GM12872 (cell line): ENCODE data around the gene SLC1A7.

Source experiments
- TF ChIP-seq, protein P1 (sequence below): IDR thresholded peaks from 3 replicates; pipeline ENCODE4 v1.5.1; 2011; ENCODE audit warnings: low read depth, mild to moderate bottlenecking, low read length, moderate library complexity; ENCODE audit not compliant: insufficient read depth

SLC1A7 gene

DNA sequence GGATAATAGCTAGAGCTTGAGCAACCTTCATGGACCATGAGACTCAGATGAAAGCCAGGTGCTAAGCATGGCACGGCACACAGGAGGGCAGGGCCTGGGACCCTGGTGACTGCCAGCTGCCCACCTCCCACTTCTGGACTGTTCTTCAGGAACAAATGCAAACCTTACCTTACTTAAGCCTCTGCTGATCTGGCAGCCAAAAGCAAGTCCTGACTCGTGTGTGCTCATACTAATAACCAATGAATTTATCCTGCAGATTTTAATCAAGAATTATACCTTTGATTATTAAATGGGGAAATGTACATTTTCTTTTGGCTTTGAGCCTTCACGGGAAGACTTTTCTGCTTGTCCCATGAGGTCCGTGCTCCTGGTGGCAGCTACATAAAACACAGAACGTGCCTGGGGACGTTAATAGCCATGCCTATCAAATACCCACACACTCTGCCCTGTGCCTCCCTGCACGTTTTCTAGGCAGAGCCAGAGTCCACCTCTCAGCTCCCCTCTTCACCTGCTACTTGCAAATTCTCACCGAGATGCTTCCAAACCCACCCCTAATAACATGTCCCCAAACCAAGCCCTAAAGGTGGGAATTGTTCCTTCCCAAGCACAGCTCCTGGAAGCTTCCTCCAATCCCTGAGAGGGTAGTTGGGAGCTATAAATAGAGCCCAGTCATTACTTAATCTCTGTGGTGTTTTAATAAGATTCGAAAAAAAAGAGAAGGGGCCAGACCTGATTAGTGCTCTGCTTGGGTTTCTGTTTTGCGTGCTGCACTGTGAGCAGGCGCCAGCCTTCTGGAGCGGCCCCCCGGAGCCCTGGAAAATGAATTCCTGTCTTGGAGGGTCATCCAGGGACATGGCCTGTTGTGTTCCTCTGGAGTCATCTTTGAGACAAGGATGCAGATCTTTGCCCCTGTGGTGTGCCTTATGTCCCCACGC is 33.5 kb downstream of the SLC1A7 start:
- TF ChIP-seq, protein P1, sequence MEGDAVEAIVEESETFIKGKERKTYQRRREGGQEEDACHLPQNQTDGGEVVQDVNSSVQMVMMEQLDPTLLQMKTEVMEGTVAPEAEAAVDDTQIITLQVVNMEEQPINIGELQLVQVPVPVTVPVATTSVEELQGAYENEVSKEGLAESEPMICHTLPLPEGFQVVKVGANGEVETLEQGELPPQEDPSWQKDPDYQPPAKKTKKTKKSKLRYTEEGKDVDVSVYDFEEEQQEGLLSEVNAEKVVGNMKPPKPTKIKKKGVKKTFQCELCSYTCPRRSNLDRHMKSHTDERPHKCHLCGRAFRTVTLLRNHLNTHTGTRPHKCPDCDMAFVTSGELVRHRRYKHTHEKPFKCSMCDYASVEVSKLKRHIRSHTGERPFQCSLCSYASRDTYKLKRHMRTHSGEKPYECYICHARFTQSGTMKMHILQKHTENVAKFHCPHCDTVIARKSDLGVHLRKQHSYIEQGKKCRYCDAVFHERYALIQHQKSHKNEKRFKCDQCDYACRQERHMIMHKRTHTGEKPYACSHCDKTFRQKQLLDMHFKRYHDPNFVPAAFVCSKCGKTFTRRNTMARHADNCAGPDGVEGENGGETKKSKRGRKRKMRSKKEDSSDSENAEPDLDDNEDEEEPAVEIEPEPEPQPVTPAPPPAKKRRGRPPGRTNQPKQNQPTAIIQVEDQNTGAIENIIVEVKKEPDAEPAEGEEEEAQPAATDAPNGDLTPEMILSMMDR: no peak

GRCh38 chr1:53107570-53108322 is 34.7 kb downstream of the SLC1A7 start:
- TF ChIP-seq, protein P1: no peak

GRCh38 chr1:53107090-53107489 is 35.3 kb downstream of the SLC1A7 start:
- TF ChIP-seq, protein P1: no peak

- TF ChIP-seq, protein P1: no peak
Observed at GRCh38 chr1:53104289-53104913, 38.0 kb downstream of the SLC1A7 start.

GRCh38 chr1:53094533-53094919 is 47.9 kb downstream of the SLC1A7 start:
- TF ChIP-seq, protein P1: no peak

DNA sequence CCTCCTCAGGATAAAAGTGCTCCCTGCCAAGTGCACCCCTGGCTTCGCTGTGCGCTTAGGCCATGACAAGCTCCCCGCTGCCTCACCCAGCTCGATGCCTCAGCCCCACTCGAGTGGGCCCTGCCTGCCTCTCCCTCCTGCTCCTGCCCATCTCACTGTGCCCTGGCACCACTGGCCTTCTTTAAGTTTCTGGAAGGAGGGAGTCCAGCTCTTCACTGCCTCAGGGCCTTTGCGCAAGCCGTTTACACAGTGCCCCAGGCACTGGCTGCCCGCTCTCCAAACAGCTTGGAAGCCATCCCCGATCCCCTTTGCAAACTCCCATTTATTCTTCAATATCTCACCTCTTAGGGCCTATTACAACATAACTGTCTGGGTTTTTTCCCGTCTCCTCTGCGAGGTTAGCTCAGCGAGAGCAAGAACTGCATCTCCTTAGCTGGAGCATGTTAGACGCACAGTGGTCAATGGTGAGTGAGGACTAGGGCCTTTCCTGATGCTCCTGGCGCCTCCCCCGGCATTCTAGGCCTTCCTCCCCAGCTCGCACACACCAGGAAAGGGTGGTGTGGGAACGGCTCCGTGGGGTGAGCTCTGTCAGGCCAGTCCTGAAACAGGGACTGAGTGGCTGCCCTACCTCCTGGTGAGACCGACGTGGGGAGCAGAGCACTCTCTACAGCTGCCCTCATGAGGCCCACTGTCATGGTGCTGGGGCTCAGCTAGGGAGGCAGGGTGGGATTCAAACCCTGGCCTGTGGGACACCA is 48.5 kb downstream of the SLC1A7 start:
- TF ChIP-seq, protein P1: no peak
